ENCODE results near the gene STX8. TPM values are rescaled to one million over a fixed set of nuclear protein-coding genes. Genes with fewer than 3 reads are reported as not detected.

Gene STX8
- total RNA-seq, 1 experiment from 2014 or later = 38.8 TPM

DNA sequence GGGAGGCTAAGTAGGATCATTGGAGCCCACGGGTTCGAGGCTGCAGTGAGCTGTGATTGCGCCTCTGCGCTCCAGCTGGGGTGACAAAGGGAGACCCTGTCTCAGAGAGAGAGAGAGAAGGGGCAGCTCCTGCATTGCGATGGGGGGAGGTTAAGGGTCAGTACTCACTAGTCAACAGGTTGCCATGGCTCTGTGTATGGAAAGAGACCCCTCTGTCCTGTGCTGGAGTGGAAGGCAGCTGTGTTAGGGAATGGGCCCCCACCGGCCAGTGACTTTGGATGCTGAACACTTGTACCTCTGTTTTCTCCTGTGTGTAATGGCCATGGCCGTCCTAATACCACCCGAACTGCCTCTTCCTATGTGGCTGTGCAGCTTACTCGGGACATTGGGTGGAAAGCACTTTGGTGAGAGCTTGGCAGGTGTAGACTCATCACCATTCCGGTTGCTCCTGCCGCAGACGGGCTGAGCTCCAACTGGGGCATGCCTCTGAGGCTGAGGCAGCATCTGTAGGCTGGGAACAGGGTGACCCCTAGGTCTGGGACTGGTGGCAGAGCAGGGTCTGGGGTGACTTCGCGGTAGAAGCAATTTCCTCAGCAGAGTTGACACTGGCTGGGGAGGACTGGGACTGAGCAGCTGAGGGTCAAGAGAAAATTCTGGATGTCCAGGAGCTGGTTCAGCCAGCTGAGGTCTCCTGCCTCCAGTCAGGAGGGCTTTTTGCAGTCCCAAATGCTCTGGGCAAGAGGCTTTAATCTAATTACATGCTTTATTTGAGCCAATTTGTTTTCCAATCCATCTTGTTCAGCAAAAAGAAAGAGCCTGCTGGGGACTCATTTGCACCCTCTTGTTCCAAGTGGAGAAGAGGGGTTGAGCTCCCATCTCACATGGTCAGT lies 369.9 kb downstream of the STX8 start:
- H3K79me2 ChIP-seq (ENCODE audit: insufficient read depth, low read length) = no peaks in the 10 kb centered on the region
- DNase-seq (ENCODE audit: low read depth, low spot score) (no peak), ATAC-seq (no peak)
- no peaks in the 10 kb centered on the region for H3K36me3 ChIP-seq (ENCODE audit: control insufficient read depth in 1 of 2, insufficient read depth in 2 of 2, low read length in 2 of 2)
- H3K4me1 ChIP-seq (ENCODE audit: control insufficient read depth in 1 of 2, insufficient read depth in 2 of 2, low read length in 2 of 2) = no peaks in the 10 kb centered on the region
- no peak overlapping the region for H3K27ac ChIP-seq (ENCODE audit: low read depth, low read length)
- no peaks in the 10 kb centered on the region for H4K20me1 ChIP-seq (ENCODE audit: insufficient read depth)
- H2AFZ ChIP-seq (ENCODE audit: low read depth, low read length, poor library complexity, severe bottlenecking) = no peak overlapping the region
- no peaks in the 10 kb centered on the region for H3K9me3 ChIP-seq (ENCODE audit: control insufficient read depth in 1 of 2, insufficient read depth in 1 of 2, low read depth in 1 of 2, low read length in 2 of 2)
- no peaks in the 10 kb centered on the region for H3K9me2 ChIP-seq (ENCODE audit: insufficient read depth)
- intact Hi-C loops (cut with micrococcal nuclease) = no loop called here
- ChIA-PET CTCF (no interaction called here), RAD21 (ENCODE audit: low non-redundant PET in 1 of 2, low total read pairs in 2 of 2, uncharacterized antibody in 2 of 2, unreplicated experiment in 2 of 2) (no interaction called here), POLR2A (no interaction called here)
- no peak overlapping the region for H3K4me3 ChIP-seq (replicated peaks in 1 of 2; ENCODE audit: low read depth in 1 of 2, low read length in 2 of 2)
- no peak overlapping the region for H3K4me2 ChIP-seq (ENCODE audit: low read length)
- TF ChIP-seq SP1 (IDR thresholded peaks at IDR 0.05; ENCODE audit: low read depth) = no peak
- TF ChIP-seq CBX3 (IDR thresholded peaks at IDR 0.05; ENCODE audit: low read depth) = no peak
- no peak for TF ChIP-seq EZH2phosphoT487 (IDR thresholded peaks at IDR 0.05; ENCODE audit: borderline replicate concordance)
- no peak for TF ChIP-seq EZH2 (IDR thresholded peaks at IDR 0.05)
- TF ChIP-seq RAD21 (IDR thresholded peaks at IDR 0.05; ENCODE audit: low read depth) = no peak
- no peak for TF ChIP-seq ATF3 (IDR thresholded peaks at IDR 0.05)
- TF ChIP-seq REST (IDR thresholded peaks at IDR 0.05; ENCODE audit: low read depth) = no peak
- TF ChIP-seq TCF7L2 (IDR thresholded peaks at IDR 0.05; ENCODE audit: borderline replicate concordance, extremely low read depth, insufficient read depth, insufficient read length) = no peak
- no peak for TF ChIP-seq SIN3A (IDR thresholded peaks at IDR 0.05; ENCODE audit: low read depth)
- TF ChIP-seq CTCF (IDR thresholded peaks at IDR 0.05 in 2 of 3, conservative IDR thresholded peaks at IDR 0.05 in 1 of 3; ENCODE audit: borderline replicate concordance in 1 of 3, insufficient read depth in 1 of 3, low read depth in 2 of 3, low read length in 2 of 3) = no peak
- no peak for TF ChIP-seq POLR2A (IDR thresholded peaks at IDR 0.05; ENCODE audit: borderline replicate concordance, extremely low read depth, insufficient read depth, insufficient read length)
- no peak for TF ChIP-seq SRF (IDR thresholded peaks at IDR 0.05; ENCODE audit: low read depth)
- TF ChIP-seq ZFX (IDR thresholded peaks at IDR 0.05) = no peak
- no peak for TF ChIP-seq CEBPB (IDR thresholded peaks at IDR 0.05; ENCODE audit: low read depth)
- TF ChIP-seq, protein P1, sequence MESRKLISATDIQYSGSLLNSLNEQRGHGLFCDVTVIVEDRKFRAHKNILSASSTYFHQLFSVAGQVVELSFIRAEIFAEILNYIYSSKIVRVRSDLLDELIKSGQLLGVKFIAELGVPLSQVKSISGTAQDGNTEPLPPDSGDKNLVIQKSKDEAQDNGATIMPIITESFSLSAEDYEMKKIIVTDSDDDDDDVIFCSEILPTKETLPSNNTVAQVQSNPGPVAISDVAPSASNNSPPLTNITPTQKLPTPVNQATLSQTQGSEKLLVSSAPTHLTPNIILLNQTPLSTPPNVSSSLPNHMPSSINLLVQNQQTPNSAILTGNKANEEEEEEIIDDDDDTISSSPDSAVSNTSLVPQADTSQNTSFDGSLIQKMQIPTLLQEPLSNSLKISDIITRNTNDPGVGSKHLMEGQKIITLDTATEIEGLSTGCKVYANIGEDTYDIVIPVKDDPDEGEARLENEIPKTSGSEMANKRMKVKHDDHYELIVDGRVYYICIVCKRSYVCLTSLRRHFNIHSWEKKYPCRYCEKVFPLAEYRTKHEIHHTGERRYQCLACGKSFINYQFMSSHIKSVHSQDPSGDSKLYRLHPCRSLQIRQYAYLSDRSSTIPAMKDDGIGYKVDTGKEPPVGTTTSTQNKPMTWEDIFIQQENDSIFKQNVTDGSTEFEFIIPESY (IDR thresholded peaks at IDR 0.05; ENCODE audit: extremely low read depth, insufficient replicate concordance, low read length) = no peak
- no peak for TF ChIP-seq YY1 (IDR thresholded peaks at IDR 0.05; ENCODE audit: extremely low read depth, insufficient replicate concordance, low read depth, low read length)
- no peak for TF ChIP-seq JUND (IDR thresholded peaks at IDR 0.05)
- TF ChIP-seq ELF1 (IDR thresholded peaks at IDR 0.05; ENCODE audit: borderline replicate concordance, low read depth) = no peak
- BruUV-seq (replicated peaks) = no TSS peak
- no peaks in the 10 kb centered on the region for H3K27me3 ChIP-seq (ENCODE audit: insufficient read depth, low read length)
- no peak overlapping the region for H3K9ac ChIP-seq (ENCODE audit: low read length)
